VCaP (cell line): ENCODE measurements around the gene DGKG.

Experiments
- H3K27ac ChIP-seq: fragments of 450-650 bp; 2 replicates; pipeline ENCODE4 v1.5.1; 2017
- CTCF ChIP-seq: fragments of 450-650 bp; conservative IDR thresholded peaks from 2 replicates; pipeline ENCODE4 v1.5.1; 2017; ENCODE audit warnings: mild to moderate bottlenecking, moderate library complexity

DGKG gene

GRCh38 chr3:186317478-186317877 is 44.6 kb downstream of the DGKG start:
- TF ChIP-seq CTCF = no peak
- H3K27ac ChIP-seq = no peak overlapping the region

- no peak for TF ChIP-seq CTCF
- no peak overlapping the region for H3K27ac ChIP-seq
Measured at GRCh38 chr3:186316666-186317260, 45.3 kb downstream of the DGKG start.

- no peak for TF ChIP-seq CTCF
- no peak overlapping the region for H3K27ac ChIP-seq
Measured at GRCh38 chr3:186315581-186316354, 46.3 kb downstream of the DGKG start.

GRCh38 chr3:186314896-186315295 is 47.1 kb downstream of the DGKG start:
- TF ChIP-seq CTCF = no peak

GRCh38 chr3:186311441-186311840 is 50.6 kb downstream of the DGKG start:
- no peak overlapping the region for H3K27ac ChIP-seq
- TF ChIP-seq CTCF = no peak

More at GRCh38 chr3:186314896-186315295, 47.1 kb downstream of the DGKG start:
- no peak overlapping the region for H3K27ac ChIP-seq

GRCh38 chr3:186308549-186308948 is 53.5 kb downstream of the DGKG start:
- no peak overlapping the region for H3K27ac ChIP-seq
- no peak for TF ChIP-seq CTCF

GRCh38 chr3:186307594-186308221 is 54.3 kb downstream of the DGKG start:
- peak overlapping the region; percentile 47 for H3K27ac ChIP-seq
- no peak for TF ChIP-seq CTCF
